ENCODE results near the gene OVOL3. TPM values are rescaled to one million over a fixed set of nuclear protein-coding genes. Genes with fewer than 3 reads are reported as not detected.
A peak's percentile ranks its signal among the peaks of the same experiment; 100 is the strongest.
"Not testable (repeated sequence)": the region's sequence is repeated elsewhere in the genome, so short reads cannot be mapped to it uniquely, and the experiment has no call there.

OVOL3 gene
- not detected for total RNA-seq
- not detected for polyA plus RNA-seq

DNA sequence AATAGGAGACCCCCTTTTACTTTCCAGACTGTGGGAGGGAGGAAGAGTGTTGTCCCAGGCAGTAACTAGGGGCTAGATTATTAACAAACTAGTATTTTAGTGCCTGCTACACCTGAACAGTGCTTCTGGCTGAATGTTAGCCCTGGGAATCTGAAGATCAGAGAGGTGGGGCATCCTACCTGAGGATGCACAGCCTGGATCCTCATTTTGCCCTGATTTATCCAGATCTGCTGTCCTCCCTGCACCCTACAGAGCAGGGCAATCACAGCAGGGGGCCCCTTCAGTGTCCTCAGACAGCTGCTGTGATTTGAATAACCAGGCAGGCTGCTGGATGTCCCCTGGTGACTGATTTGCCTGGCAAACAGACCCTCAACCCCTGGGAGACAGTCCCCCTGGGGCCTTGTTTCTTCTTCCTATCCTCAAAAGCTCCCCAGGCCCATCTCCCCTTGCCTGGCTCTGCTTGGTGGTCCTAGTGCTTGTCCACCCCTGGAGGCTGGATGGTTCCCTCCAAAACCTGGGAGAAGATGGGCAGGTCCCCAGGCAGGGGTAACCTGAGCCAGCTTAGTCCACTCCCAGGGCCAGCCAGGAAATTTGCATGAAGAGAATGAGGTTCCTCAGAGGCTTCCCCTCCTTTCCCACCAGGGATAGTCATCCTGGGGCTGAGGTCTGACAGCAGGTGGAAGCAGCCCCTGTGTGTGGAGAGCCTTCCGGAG, at the start of gene OVOL3:
OVOL3 (plus strand) TSS at position 657 of the 713 bp plus-strand sequence. CDS start 60 bp downstream, outside the sequence.
- Mint-ChIP-seq H3K27ac (no peak within 1 kb of the TSS), H3K4me1 (peaks cover 0 to 29% (median 11%) of the 10 kb centered on the region in 4 donors), H3K27me3 (peaks cover 8% of the 10 kb centered on the region), H3K4me3 (peak within 1 kb of the TSS; percentile 61 to 90 (median 70)), H3K36me3 (peaks cover 14% of the 10 kb centered on the region), H3K9me3 (no peaks in the 10 kb centered on the region)
- no peak for DNase-seq
- peaks cover 20% of the 10 kb centered on the region for H3K4me1 ChIP-seq (ENCODE audit: control insufficient read depth, insufficient read depth, low read length, poor library complexity, severe bottlenecking)
- H3K4me3 ChIP-seq (ENCODE audit: low read depth, low read length): no peak within 1 kb of the TSS
- no peak within 1 kb of the TSS for H3K27ac ChIP-seq (ENCODE audit: insufficient read depth, low read length, poor library complexity, severe bottlenecking)
- no peak for ATAC-seq (ENCODE audit: low read depth in 2 of 2)
- no peaks in the 10 kb centered on the region for H3K27me3 ChIP-seq (ENCODE audit: control insufficient read depth, insufficient read depth, low read length)
- peaks cover 9% of the 10 kb centered on the region for H3K36me3 ChIP-seq (ENCODE audit: control insufficient read depth, insufficient read depth, low read length)
- no peaks in the 10 kb centered on the region for H3K9me3 ChIP-seq (ENCODE audit: control insufficient read depth in 2 of 2, low read length in 2 of 2)

DNA sequence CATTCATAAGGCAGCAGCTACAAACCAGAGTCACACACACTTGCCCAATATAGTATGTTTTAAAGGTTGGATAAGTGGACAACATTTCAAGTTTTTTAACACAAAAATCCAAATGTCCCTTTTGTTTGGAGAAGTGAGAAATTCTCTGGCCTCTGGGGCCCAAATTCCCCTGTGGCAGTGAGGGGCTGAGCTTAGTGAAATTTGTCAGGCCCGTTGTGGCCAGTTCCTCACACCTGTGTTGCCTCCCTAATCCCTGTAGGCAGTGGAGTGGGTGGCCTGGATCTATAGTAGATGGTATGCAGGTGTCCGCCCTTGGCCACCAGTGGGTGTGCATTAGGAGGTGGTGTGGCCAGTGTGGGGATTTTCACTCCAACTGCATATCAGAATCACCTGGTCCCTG, 49.6 kb upstream of the OVOL3 start:
- Mint-ChIP-seq H3K27ac (no peak overlapping the region), H3K27me3 (no peaks in the 10 kb centered on the region), H3K4me3 (no peak overlapping the region), H3K9me3 (peaks cover 0 to 2% (median 0%) of the 10 kb centered on the region in 7 donors), H3K36me3 (no peaks in the 10 kb centered on the region), H3K4me1 (peaks cover 0 to 4% (median under 1%) of the 10 kb centered on the region in 4 donors)
- H3K36me3 ChIP-seq (ENCODE audit: control insufficient read depth, insufficient read depth, low read length): no peaks in the 10 kb centered on the region
- H3K27ac ChIP-seq (ENCODE audit: insufficient read depth, low read length, poor library complexity, severe bottlenecking): no peak overlapping the region
- no peaks in the 10 kb centered on the region for H3K27me3 ChIP-seq (ENCODE audit: control insufficient read depth, insufficient read depth, low read length)
- DNase-seq (no peak), ATAC-seq (ENCODE audit: low read depth in 2 of 2) (no peak)
- no peaks in the 10 kb centered on the region for H3K9me3 ChIP-seq (ENCODE audit: control insufficient read depth in 2 of 2, low read length in 2 of 2)
- H3K4me1 ChIP-seq (ENCODE audit: control insufficient read depth, insufficient read depth, low read length, poor library complexity, severe bottlenecking): no peaks in the 10 kb centered on the region
- H3K4me3 ChIP-seq (ENCODE audit: low read depth, low read length): no peak overlapping the region

DNA sequence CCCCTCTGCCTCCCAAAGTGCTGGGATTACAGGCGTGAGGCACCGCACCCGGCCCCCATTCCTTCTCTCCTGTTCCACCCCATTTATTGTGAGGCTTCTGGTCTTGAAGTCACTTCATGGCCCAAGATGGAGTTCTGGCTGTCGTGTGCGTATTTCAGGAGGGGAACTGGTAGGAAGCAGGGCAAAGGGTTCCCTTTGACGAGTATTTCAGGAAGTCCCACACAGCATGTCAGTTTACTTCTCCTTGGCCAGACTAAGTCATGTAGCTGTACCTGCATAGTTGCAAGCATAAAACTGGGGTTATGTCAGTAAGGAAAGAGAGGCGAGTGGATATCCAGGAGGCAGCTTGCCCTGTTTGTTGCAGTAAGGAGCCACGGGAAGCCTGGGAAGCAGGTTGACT, 46.1 kb upstream of the OVOL3 start:
- Mint-ChIP-seq H3K27me3 (no peaks in the 10 kb centered on the region), H3K27ac (no peak overlapping the region), H3K4me1 (peaks cover 0 to 4% (median 0%) of the 10 kb centered on the region in 4 donors), H3K9me3 (peaks cover 0 to 2% (median 0%) of the 10 kb centered on the region in 7 donors), H3K36me3 (no peaks in the 10 kb centered on the region), H3K4me3 (peak overlapping the region in 1 of 4 donors; percentile 5)
- no peak overlapping the region for H3K27ac ChIP-seq (ENCODE audit: insufficient read depth, low read length, poor library complexity, severe bottlenecking)
- ATAC-seq (ENCODE audit: low read depth in 2 of 2) (no peak), DNase-seq (no peak)
- H3K9me3 ChIP-seq (ENCODE audit: control insufficient read depth in 2 of 2, low read length in 2 of 2): no peaks in the 10 kb centered on the region
- no peaks in the 10 kb centered on the region for H3K36me3 ChIP-seq (ENCODE audit: control insufficient read depth, insufficient read depth, low read length)
- no peaks in the 10 kb centered on the region for H3K27me3 ChIP-seq (ENCODE audit: control insufficient read depth, insufficient read depth, low read length)
- no peaks in the 10 kb centered on the region for H3K4me1 ChIP-seq (ENCODE audit: control insufficient read depth, insufficient read depth, low read length, poor library complexity, severe bottlenecking)
- no peak overlapping the region for H3K4me3 ChIP-seq (ENCODE audit: low read depth, low read length)

GRCh38 chr19:36067681-36068080, 43.3 kb upstream of the OVOL3 start:
- Mint-ChIP-seq H3K4me1 (no peaks in the 10 kb centered on the region), H3K36me3 (no peaks in the 10 kb centered on the region), H3K27ac (no peak overlapping the region), H3K27me3 (no peaks in the 10 kb centered on the region), H3K9me3 (peaks cover 0 to 2% (median 0%) of the 10 kb centered on the region in 7 donors), H3K4me3 (no peak overlapping the region)
- DNase-seq (no peak), ATAC-seq (ENCODE audit: low read depth in 2 of 2) (no peak)
- Histone ChIP-seq H3K27me3 (ENCODE audit: control insufficient read depth, insufficient read depth, low read length) (no peaks in the 10 kb centered on the region), H3K4me3 (ENCODE audit: low read depth, low read length) (no peak overlapping the region), H3K4me1 (ENCODE audit: control insufficient read depth, insufficient read depth, low read length, poor library complexity, severe bottlenecking) (no peaks in the 10 kb centered on the region), H3K36me3 (ENCODE audit: control insufficient read depth, insufficient read depth, low read length) (no peaks in the 10 kb centered on the region), H3K9me3 (ENCODE audit: control insufficient read depth in 2 of 2, low read length in 2 of 2) (no peaks in the 10 kb centered on the region), H3K27ac (ENCODE audit: insufficient read depth, low read length, poor library complexity, severe bottlenecking) (no peak overlapping the region)

DNA sequence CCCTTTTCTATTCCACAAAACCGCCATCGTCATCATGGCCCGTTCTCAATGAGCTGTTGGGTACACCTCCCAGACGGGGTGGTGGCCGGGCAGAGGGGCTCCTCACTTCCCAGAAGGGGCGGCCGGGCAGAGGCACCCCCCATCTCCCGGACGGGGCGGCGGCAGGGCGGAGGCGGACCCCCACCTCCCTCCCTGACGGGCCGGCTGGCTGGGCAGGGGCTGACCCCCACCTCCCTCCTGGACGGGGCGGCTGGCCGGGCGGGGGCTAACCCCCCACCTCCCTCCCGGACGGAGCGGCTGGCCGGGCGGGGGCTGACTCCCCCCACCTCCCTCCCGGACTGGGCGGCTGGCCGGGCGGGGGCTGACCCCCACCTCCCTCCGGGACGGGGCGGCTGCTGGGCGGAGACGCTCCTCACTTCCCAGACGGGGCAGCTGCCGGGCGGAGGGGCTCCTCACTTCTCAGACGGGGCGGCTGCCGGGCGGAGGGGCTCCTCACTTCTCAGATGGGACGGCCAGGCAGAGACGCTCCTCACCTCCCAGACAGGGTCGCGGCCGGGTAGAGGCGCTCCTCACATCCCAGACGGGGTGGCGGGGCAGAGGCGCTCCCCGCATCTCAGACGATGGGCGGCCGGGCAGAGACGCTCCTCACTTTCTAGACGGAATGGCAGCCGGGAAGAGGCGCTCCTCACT, 42.0 kb upstream of the OVOL3 start:
- DNase-seq; H3K36me3 ChIP-seq (ENCODE audit: control insufficient read depth, insufficient read depth, low read length); H3K27ac ChIP-seq (ENCODE audit: insufficient read depth, low read length, poor library complexity, severe bottlenecking); H3K4me3 ChIP-seq (ENCODE audit: low read depth, low read length); H3K9me3 Mint-ChIP-seq; H3K4me3 Mint-ChIP-seq; ATAC-seq (ENCODE audit: low read depth in 2 of 2); H3K4me1 Mint-ChIP-seq; H3K27ac Mint-ChIP-seq; H3K27me3 Mint-ChIP-seq; H3K36me3 Mint-ChIP-seq; H3K4me1 ChIP-seq (ENCODE audit: control insufficient read depth, insufficient read depth, low read length, poor library complexity, severe bottlenecking); H3K9me3 ChIP-seq (ENCODE audit: control insufficient read depth in 2 of 2, low read length in 2 of 2); H3K27me3 ChIP-seq (ENCODE audit: control insufficient read depth, insufficient read depth, low read length): not testable (repeated sequence)

DNA sequence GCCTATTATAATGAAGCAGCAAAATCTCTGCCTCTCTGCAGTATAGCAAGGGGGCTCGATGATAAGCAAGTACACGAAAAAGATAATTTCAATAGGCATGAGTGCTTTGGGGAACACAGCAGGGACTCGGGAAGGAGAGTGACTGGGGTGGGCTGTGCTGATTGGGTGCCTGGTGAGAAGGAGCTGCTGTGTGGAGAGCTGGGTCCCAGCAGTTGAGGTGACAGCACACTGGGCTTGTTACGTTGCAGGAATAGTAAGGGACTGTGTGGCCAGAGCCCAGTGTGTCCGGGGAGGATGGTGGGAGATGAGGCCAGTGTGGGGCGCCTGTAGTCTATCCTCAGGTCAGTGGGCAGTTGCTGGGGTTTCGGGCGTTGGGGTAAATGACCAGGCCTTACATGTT, 38.9 kb upstream of the OVOL3 start:
- H3K27me3 ChIP-seq (ENCODE audit: control insufficient read depth, insufficient read depth, low read length): no peaks in the 10 kb centered on the region
- ATAC-seq (ENCODE audit: low read depth in 2 of 2): no peak
- no peaks in the 10 kb centered on the region for H3K36me3 ChIP-seq (ENCODE audit: control insufficient read depth, insufficient read depth, low read length)
- H3K27ac Mint-ChIP-seq: no peak overlapping the region
- no peak overlapping the region for H3K4me3 ChIP-seq (ENCODE audit: low read depth, low read length)
- no peaks in the 10 kb centered on the region for H3K36me3 Mint-ChIP-seq
- no peaks in the 10 kb centered on the region for H3K9me3 Mint-ChIP-seq
- no peaks in the 10 kb centered on the region for H3K4me1 ChIP-seq (ENCODE audit: control insufficient read depth, insufficient read depth, low read length, poor library complexity, severe bottlenecking)
- no peaks in the 10 kb centered on the region for H3K4me1 Mint-ChIP-seq
- H3K27ac ChIP-seq (ENCODE audit: insufficient read depth, low read length, poor library complexity, severe bottlenecking): no peak overlapping the region
- no peak overlapping the region for H3K4me3 Mint-ChIP-seq
- no peaks in the 10 kb centered on the region for H3K27me3 Mint-ChIP-seq
- no peaks in the 10 kb centered on the region for H3K9me3 ChIP-seq (ENCODE audit: control insufficient read depth in 2 of 2, low read length in 2 of 2)
- no peak for DNase-seq

DNA sequence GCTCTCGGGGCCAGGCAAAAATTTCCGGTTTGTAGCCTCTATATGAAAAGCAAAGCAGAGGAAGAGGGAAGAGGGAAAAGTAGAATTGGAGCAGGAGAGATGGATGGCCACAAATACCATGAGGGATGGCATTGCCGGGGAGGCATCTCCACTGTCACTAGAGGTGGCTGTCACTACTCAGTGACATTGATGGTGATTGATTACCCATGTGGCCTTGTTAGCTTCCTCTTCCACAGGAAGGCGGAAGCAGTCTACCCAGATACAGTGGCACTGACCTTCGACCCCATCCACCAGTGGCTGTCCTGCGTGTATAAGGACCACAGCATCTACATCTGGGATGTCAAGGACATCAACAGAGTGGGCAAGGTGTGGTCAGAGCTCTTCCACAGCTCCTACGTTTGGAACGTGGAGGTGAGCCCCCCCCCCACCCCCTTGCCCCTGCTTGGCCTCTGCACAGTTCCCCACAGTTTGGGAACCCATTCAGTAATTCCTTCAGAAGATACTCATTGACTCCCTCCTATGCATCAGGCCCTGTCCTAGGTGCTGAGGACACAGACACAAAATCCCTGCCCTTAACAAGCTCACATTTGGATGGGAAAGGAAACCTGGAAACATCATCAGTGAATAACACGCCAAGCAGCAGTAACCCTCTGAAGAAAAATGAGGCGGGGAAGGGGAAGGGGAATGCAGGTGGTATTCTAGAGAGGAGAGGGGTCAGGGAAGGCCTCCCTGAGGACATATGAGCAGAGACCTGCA, 37.6 kb upstream of the OVOL3 start:
- Mint-ChIP-seq H3K27me3 (no peaks in the 10 kb centered on the region), H3K4me3 (no peak overlapping the region), H3K27ac (peak overlapping the region in 1 of 3 donors; percentile 46), H3K9me3 (no peaks in the 10 kb centered on the region), H3K36me3 (no peaks in the 10 kb centered on the region), H3K4me1 (no peaks in the 10 kb centered on the region)
- DNase-seq (no peak), ATAC-seq (ENCODE audit: low read depth in 2 of 2) (no peak)
- H3K36me3 ChIP-seq (ENCODE audit: control insufficient read depth, insufficient read depth, low read length): no peaks in the 10 kb centered on the region
- no peaks in the 10 kb centered on the region for H3K27me3 ChIP-seq (ENCODE audit: control insufficient read depth, insufficient read depth, low read length)
- H3K4me1 ChIP-seq (ENCODE audit: control insufficient read depth, insufficient read depth, low read length, poor library complexity, severe bottlenecking): no peaks in the 10 kb centered on the region
- no peaks in the 10 kb centered on the region for H3K9me3 ChIP-seq (ENCODE audit: control insufficient read depth in 2 of 2, low read length in 2 of 2)
- no peak overlapping the region for H3K27ac ChIP-seq (ENCODE audit: insufficient read depth, low read length, poor library complexity, severe bottlenecking)
- H3K4me3 ChIP-seq (ENCODE audit: low read depth, low read length): no peak overlapping the region

All from CD4-positive, CD25-positive, alpha-beta regulatory T cell (primary cell).